ACHN (cell line): ENCODE data around the gene C7orf57.

Experiments
- DNase-seq: peaks from one replicate; pipeline ENCODE4 v3.0.0-alpha.2; 2015
- in situ Hi-C: cut with HindIII; loops from 2 replicates; pipeline ENCODE4 v1.10.0; 2017; ENCODE audit warnings: low sequenced_read_pairs, low pct_ligation_motif_present, low pct_unique_long_range_greater_than_20kb

The C7orf57 gene

GRCh38 chr7:48097521-48098231, 62.3 kb downstream of the C7orf57 start:
- in situ Hi-C loops: loop anchor here (25.0 kb wide), 1 partner anchor 110 kb away; the partner anchor contains the start of gene HUS1
- no peak for DNase-seq

DNA sequence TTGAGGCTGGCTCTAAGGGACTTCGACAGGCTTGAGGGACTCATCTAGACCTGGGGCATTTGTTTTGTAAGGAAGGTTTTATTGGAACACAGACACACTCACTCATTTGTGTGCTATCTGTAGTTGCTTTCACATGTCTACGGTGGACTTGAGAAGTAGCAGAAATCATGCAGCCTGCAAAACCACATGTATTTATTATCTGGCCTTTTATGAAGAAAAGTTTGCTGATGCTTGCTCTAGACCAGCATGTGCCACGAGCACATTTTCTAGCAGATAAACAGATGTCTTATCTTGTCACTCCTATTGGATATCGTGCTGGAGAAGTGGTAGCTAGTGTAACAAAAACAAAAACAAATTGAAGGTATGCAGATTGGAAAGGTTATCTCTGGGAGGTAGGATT, 63.5 kb downstream of the C7orf57 start:
- in situ Hi-C loops: loop anchor here (25.0 kb wide), 1 partner anchor 112 kb away; the partner anchor contains the start of gene HUS1

GRCh38 chr7:48099781-48100180, 64.4 kb downstream of the C7orf57 start:
- DNase-seq: no peak
- in situ Hi-C loops: loop anchor here (25.0 kb wide), 1 partner anchor 112 kb away; the partner anchor contains the start of gene HUS1

More for the DNA sequence above, 63.5 kb downstream of the C7orf57 start:
- no peak for DNase-seq

DNA sequence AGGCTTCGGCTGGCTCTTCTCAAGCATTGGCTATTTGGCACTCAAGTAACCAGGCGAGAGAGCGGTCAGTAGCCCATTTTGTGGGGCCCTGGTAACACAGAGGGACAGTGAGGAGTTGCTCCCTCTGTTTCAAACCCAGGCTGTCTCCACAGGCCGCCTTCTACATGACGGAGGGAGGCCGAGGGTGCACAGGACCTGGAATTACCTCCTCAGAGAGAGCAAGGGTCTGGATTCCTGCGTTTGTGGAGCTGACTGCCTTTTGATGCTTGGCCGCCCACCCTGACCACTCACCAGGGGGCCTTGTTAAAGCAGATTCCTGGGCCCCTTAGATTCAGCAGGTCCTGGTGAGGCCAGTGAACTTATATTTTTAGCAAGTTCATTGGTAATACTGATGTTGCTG, 66.0 kb downstream of the C7orf57 start:
- in situ Hi-C loops: no loop called here

GRCh38 chr7:48101968-48102367, 66.6 kb downstream of the C7orf57 start:
- in situ Hi-C loops: no loop called here
- DNase-seq: no peak

More for the DNA sequence above, 66.0 kb downstream of the C7orf57 start:
- no peak for DNase-seq

GRCh38 chr7:48102530-48102929, 67.2 kb downstream of the C7orf57 start:
- in situ Hi-C loops: no loop called here
- no peak for DNase-seq

DNA sequence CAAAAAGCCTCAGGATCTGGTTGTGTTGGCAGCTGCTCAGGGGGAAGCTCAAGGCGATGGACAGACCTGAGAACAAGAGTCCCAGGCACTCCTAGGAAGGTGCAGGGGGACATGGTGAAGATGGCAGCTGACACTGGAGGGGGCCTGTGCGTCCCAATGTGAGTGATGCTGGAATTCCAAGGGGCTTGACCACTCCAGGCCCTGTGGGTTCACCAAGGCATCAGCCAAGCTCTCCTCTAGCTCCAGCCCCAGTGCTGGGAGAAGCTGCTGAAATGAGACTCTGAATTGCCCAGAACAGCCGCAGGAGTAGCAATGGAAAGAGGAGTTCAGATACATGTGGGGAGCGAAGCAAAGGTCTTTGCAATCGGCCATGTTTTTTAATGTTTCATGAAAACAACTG, 69.7 kb downstream of the C7orf57 start:
- DNase-seq: no peak
- in situ Hi-C loops: no loop called here

- no peak for DNase-seq
- in situ Hi-C loops: no loop called here
Measured at GRCh38 chr7:48106906-48107659, 71.7 kb downstream of the C7orf57 start.

- DNase-seq: no peak
- in situ Hi-C loops: no loop called here
Measured at GRCh38 chr7:48107926-48108472, 72.7 kb downstream of the C7orf57 start.

DNA sequence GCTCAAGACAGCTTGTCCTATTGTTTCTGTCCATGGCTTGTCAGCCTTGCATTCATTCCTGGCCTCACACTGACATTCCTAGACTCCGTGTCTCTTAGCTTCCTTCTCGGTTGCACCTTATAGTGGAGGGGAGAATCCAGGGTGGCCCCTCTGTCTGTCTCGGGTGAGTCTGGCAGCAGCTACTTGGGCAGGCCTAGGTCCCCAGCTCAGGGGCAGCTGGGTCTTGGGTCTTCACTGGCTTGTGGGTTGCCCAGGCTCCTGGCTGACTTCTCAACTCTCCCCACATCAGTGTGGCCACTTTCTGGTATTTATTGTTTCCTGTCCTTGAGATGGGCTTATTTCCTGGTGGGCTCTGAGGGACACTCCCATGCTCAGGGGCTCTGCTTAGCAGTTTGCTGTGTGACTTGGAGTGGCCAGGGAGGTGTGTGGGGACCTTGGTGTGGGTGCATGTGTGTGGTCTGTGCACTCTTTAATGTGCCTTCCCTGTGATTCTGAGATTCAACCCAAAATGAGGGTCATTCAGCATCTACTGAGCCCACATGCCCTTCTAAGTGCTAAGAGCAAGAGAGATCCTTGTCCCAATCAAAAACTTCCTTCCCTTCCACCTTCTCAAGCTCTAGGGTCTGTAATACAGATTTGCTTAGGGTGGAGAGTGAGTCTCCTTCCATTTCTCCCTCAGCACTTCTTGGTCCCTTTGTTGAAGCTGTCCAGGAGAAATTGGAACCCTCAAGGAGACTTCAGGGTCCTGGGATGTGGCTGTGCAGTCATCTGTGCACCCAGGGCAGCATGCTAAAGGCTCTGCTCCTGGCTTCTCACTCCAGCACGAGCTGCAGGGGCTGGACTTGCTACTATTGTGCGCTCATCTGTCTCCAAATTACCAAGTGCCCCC, 73.9 kb downstream of the C7orf57 start:
- no peak for DNase-seq
- in situ Hi-C loops: no loop called here

GRCh38 chr7:48109848-48110663, 74.7 kb downstream of the C7orf57 start:
- peak; percentile 71 for DNase-seq
- in situ Hi-C loops: no loop called here

- in situ Hi-C loops: no loop called here
- no peak for DNase-seq
Measured at GRCh38 chr7:48110868-48111267, 75.5 kb downstream of the C7orf57 start.
